ENCODE results near the gene IVD.

Gene IVD

GRCh38 chr15:40416056-40416455, 10.5 kb downstream of the IVD start:
- DNase-seq, result no peak

GRCh38 chr15:40418126-40418525, 12.5 kb downstream of the IVD start:
- DNase-seq, result no peak

GRCh38 chr15:40420071-40420713, 14.6 kb downstream of the IVD start:
- no peak for DNase-seq

GRCh38 chr15:40420793-40421192, 15.2 kb downstream of the IVD start:
- no peak for DNase-seq

- DNase-seq, result peak; percentile 85
Measured at GRCh38 chr15:40421246-40422157, 15.9 kb downstream of the IVD start.

GRCh38 chr15:40424483-40425115, 19.0 kb downstream of the IVD start:
- DNase-seq, result no peak

- DNase-seq, result no peak
Measured at GRCh38 chr15:40425681-40426080, 20.1 kb downstream of the IVD start.

GRCh38 chr15:40427188-40427587, 21.6 kb downstream of the IVD start:
- DNase-seq, result no peak

GRCh38 chr15:40428185-40428584, 22.6 kb downstream of the IVD start:
- DNase-seq, result no peak

GRCh38 chr15:40429068-40429710, 23.6 kb downstream of the IVD start:
- no peak for DNase-seq

- DNase-seq, result no peak
Measured at GRCh38 chr15:40430271-40430805, 24.7 kb downstream of the IVD start.

GRCh38 chr15:40435023-40435709, 29.6 kb downstream of the IVD start:
- DNase-seq, result no peak

- no peak for DNase-seq
Measured at GRCh38 chr15:40435710-40436089, 30.1 kb downstream of the IVD start.

- DNase-seq, result peak; percentile 22
Measured at GRCh38 chr15:40436116-40436891, 30.7 kb downstream of the IVD start.

- no peak for DNase-seq
Measured at GRCh38 chr15:40436892-40437751, 31.5 kb downstream of the IVD start.

- DNase-seq, result no peak
Measured at GRCh38 chr15:40437752-40438687, 32.4 kb downstream of the IVD start.

- no peak for DNase-seq
Measured at GRCh38 chr15:40438712-40439111, 33.1 kb downstream of the IVD start.

GRCh38 chr15:40439461-40439959, 33.9 kb downstream of the IVD start:
- DNase-seq, result no peak
